ENCODE measurements around the gene POU5F1. TPM values are rescaled to one million over a fixed set of nuclear protein-coding genes. Genes with fewer than 3 reads are reported as not detected.

POU5F1 gene
- polyA plus RNA-seq, 1 donor (not counting 4 experiments of a cell fraction or from before 2014, with no cell fraction given): 1.6 TPM

GRCh38 chr6:31169123-31169857 lies 1.2 kb downstream of the POU5F1 start:
- Histone ChIP-seq H3K9me3 (ENCODE audit: control insufficient read depth, low read depth, low read length) (no peaks in the 10 kb centered on the region), H4K20me1 (ENCODE audit: control insufficient read depth, extremely low read depth, insufficient read depth, low read length) (no peaks in the 10 kb centered on the region), H3K79me2 (ENCODE audit: control insufficient read depth, insufficient read depth, low read length) (no peaks in the 10 kb centered on the region), H3K27ac (ENCODE audit: control insufficient read depth, insufficient read depth, low read length) (no peak overlapping the region), H3K4me3 (ENCODE audit: control insufficient read depth in 2 of 3, extremely low read depth in 1 of 3, insufficient read depth in 2 of 3, low read depth in 1 of 3, low read length in 3 of 3) (no peak overlapping the region), H3K27me3 (ENCODE audit: control insufficient read depth, extremely low read depth, insufficient read depth, low read length) (no peaks in the 10 kb centered on the region), H3K9me1 (ENCODE audit: control insufficient read depth, extremely low read depth, insufficient read depth, low read length) (no peaks in the 10 kb centered on the region), H2AFZ (ENCODE audit: control insufficient read depth, low read length) (no peak overlapping the region), H3K4me1 (ENCODE audit: control insufficient read depth, extremely low read depth, insufficient read depth, low read length) (peaks cover 8% of the 10 kb centered on the region), H3K4me2 (ENCODE audit: control insufficient read depth, extremely low read depth, insufficient read depth, low read depth, low read length) (no peak overlapping the region), H3K9ac (ENCODE audit: control insufficient read depth, extremely low read depth, insufficient read depth, low read length) (no peak overlapping the region), H3K36me3 (ENCODE audit: control insufficient read depth in 2 of 2, extremely low read depth in 1 of 2, insufficient read depth in 2 of 2, low read length in 2 of 2) (peaks cover 0 to 3% of the 10 kb centered on the region in 2 experiments)
- no peak for DNase-seq (ENCODE audit: low read depth, low spot score)
- TF ChIP-seq CTCF (optimal IDR thresholded peaks at IDR 0.05 in 1 of 3, IDR thresholded peaks at IDR 0.05 in 1 of 3, conservative IDR thresholded peaks at IDR 0.05 in 1 of 3; ENCODE audit: extremely low read depth in 1 of 3, insufficient read depth in 2 of 3, low read length in 3 of 3): no peak
- no peak for FAIRE-seq
- dilution Hi-C loops (cut with MboI; ENCODE audit: extremely low pct_ligation_motif_present, low sequenced_read_pairs): no loop called here

DNA sequence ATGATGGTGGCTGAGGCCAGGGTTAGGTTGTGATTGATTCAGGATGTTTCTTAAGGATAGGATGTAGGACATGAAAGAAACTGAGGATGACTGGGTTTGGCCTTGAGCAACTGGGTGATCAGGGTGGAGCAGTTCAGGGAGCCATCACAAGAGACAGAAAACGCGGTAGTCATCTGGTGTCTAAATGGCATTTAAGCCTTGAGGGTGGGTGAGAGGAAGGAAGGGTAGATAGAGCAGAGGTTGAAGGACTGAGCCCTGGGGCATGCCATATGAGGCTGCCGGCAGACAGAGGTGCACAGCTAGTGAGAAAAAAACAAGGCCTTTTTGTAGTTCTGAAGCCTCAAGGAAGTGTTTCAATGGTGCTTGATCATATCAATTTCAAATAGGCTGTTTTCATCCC lies 1.9 kb downstream of the POU5F1 start:
- Histone ChIP-seq H3K9me3 (ENCODE audit: control insufficient read depth, low read depth, low read length) (no peaks in the 10 kb centered on the region), H3K4me2 (ENCODE audit: control insufficient read depth, extremely low read depth, insufficient read depth, low read depth, low read length) (no peak overlapping the region), H3K36me3 (ENCODE audit: control insufficient read depth in 2 of 2, extremely low read depth in 1 of 2, insufficient read depth in 2 of 2, low read length in 2 of 2) (peaks cover 0 to 3% of the 10 kb centered on the region in 2 experiments), H2AFZ (ENCODE audit: control insufficient read depth, low read length) (no peak overlapping the region), H4K20me1 (ENCODE audit: control insufficient read depth, extremely low read depth, insufficient read depth, low read length) (no peaks in the 10 kb centered on the region), H3K79me2 (ENCODE audit: control insufficient read depth, insufficient read depth, low read length) (no peaks in the 10 kb centered on the region), H3K27me3 (ENCODE audit: control insufficient read depth, extremely low read depth, insufficient read depth, low read length) (no peaks in the 10 kb centered on the region), H3K9me1 (ENCODE audit: control insufficient read depth, extremely low read depth, insufficient read depth, low read length) (no peaks in the 10 kb centered on the region), H3K4me3 (ENCODE audit: control insufficient read depth in 2 of 3, extremely low read depth in 1 of 3, insufficient read depth in 2 of 3, low read depth in 1 of 3, low read length in 3 of 3) (no peak overlapping the region), H3K27ac (ENCODE audit: control insufficient read depth, insufficient read depth, low read length) (no peak overlapping the region), H3K4me1 (ENCODE audit: control insufficient read depth, extremely low read depth, insufficient read depth, low read length) (peaks cover 10% of the 10 kb centered on the region), H3K9ac (ENCODE audit: control insufficient read depth, extremely low read depth, insufficient read depth, low read length) (no peak overlapping the region)
- no peak for FAIRE-seq
- no peak for TF ChIP-seq EZH2 (IDR thresholded peaks at IDR 0.05; ENCODE audit: low read length)
- dilution Hi-C loops (cut with MboI; ENCODE audit: extremely low pct_ligation_motif_present, low sequenced_read_pairs): no loop called here
- no peak for DNase-seq (ENCODE audit: low read depth, low spot score)

DNA sequence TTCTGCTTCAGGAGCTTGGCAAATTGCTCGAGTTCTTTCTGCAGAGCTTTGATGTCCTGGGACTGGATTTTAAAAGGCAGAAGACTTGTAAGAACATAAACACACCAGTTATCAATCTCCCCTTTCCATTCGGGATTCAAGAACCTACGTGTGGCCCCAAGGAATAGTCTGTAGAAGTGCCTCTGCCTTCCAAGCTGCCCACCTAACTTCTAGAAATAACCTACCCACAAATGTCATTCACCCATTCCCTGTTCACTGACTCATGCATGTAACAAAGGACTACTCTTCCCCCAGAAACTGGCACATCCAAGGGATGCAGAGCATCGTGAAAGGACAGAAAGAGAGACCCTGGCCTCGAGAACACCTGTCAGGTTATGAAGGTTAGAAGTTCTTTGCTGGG lies 4.5 kb downstream of the POU5F1 start:
- dilution Hi-C loops (cut with MboI; ENCODE audit: extremely low pct_ligation_motif_present, low sequenced_read_pairs): no loop called here
- no peak for FAIRE-seq

More for the DNA sequence above, 4.5 kb downstream of the POU5F1 start:
- H3K9me3 ChIP-seq (ENCODE audit: control insufficient read depth, low read depth, low read length): no peaks in the 10 kb centered on the region
- no peaks in the 10 kb centered on the region for H4K20me1 ChIP-seq (ENCODE audit: control insufficient read depth, extremely low read depth, insufficient read depth, low read length)
- peaks cover 0 to 3% of the 10 kb centered on the region in 2 experiments for H3K36me3 ChIP-seq (ENCODE audit: control insufficient read depth in 2 of 2, extremely low read depth in 1 of 2, insufficient read depth in 2 of 2, low read length in 2 of 2)
- H3K4me2 ChIP-seq (ENCODE audit: control insufficient read depth, extremely low read depth, insufficient read depth, low read depth, low read length): no peak overlapping the region
- TF ChIP-seq CTCF (optimal IDR thresholded peaks at IDR 0.05 in 1 of 3, IDR thresholded peaks at IDR 0.05 in 1 of 3, conservative IDR thresholded peaks at IDR 0.05 in 1 of 3; ENCODE audit: extremely low read depth in 1 of 3, insufficient read depth in 2 of 3, low read length in 3 of 3): no peak
- DNase-seq (ENCODE audit: low read depth, low spot score): no peak
- H3K9me1 ChIP-seq (ENCODE audit: control insufficient read depth, extremely low read depth, insufficient read depth, low read length): no peaks in the 10 kb centered on the region
- no peak overlapping the region for H2AFZ ChIP-seq (ENCODE audit: control insufficient read depth, low read length)
- H3K79me2 ChIP-seq (ENCODE audit: control insufficient read depth, insufficient read depth, low read length): no peaks in the 10 kb centered on the region
- H3K4me3 ChIP-seq (ENCODE audit: control insufficient read depth in 2 of 3, extremely low read depth in 1 of 3, insufficient read depth in 2 of 3, low read depth in 1 of 3, low read length in 3 of 3): no peak overlapping the region
- H3K27ac ChIP-seq (ENCODE audit: control insufficient read depth, insufficient read depth, low read length): no peak overlapping the region
- H3K27me3 ChIP-seq (ENCODE audit: control insufficient read depth, extremely low read depth, insufficient read depth, low read length): no peaks in the 10 kb centered on the region
- H3K9ac ChIP-seq (ENCODE audit: control insufficient read depth, extremely low read depth, insufficient read depth, low read length): no peak overlapping the region
- peaks cover 10% of the 10 kb centered on the region for H3K4me1 ChIP-seq (ENCODE audit: control insufficient read depth, extremely low read depth, insufficient read depth, low read length)
